Smooth muscle cell (in vitro differentiated cells): ENCODE results near the gene BTBD19. TPM values are rescaled to one million over a fixed set of nuclear protein-coding genes. Genes with fewer than 3 reads are reported as not detected.
A peak's percentile ranks its signal among the peaks of the same experiment; 100 is the strongest.

Experiments
- DNase-seq: peaks from one replicate; lab custom pipeline; 2025; ENCODE audit not compliant: unreplicated experiment; lab: John Stamatoyannopoulos, UW
- H2AFZ ChIP-seq: fragments of 200-600 bp; sonication (generic); 2 replicates; pipeline ENCODE4 v1.6.0; 2016; ENCODE audit warnings: antibody characterized with exemption, low read depth, mild to moderate bottlenecking
- H3F3A ChIP-seq: fragments of 200-600 bp; sonication (generic); 2 replicates; pipeline ENCODE4 v1.6.0; 2017; ENCODE audit warnings: antibody characterized with exemption, low read depth
- H3K27ac ChIP-seq: fragments of 200-600 bp; sonication (generic); 2 replicates; pipeline ENCODE4 v1.5.1; 2016; ENCODE audit warnings: low read depth, mild to moderate bottlenecking
- H3K27me3 ChIP-seq: fragments of 200-600 bp; sonication (generic); 2 replicates; pipeline ENCODE4 v1.6.1; 2016; ENCODE audit warnings: low read depth, mild to moderate bottlenecking
- H3K36me3 ChIP-seq: fragments of 200-600 bp; sonication (generic); 2 replicates; pipeline ENCODE4 v1.5.1; 2016; ENCODE audit warnings: low read depth
- H3K4me1 ChIP-seq: fragments of 200-600 bp; sonication (generic); 2 replicates; pipeline ENCODE4 v1.5.1; 2016; ENCODE audit warnings: low read depth
- H3K4me2 ChIP-seq: fragments of 200-600 bp; sonication (generic); 2 replicates; pipeline ENCODE4 v1.6.0; 2016; ENCODE audit warnings: mild to moderate bottlenecking
- H3K4me3 ChIP-seq: fragments of 200-600 bp; sonication (generic); 2 replicates; pipeline ENCODE4 v1.5.1; 2016; ENCODE audit warnings: mild to moderate bottlenecking
- H3K79me2 ChIP-seq: fragments of 200-600 bp; sonication (generic); 2 replicates; pipeline ENCODE4 v1.6.0; 2016; ENCODE audit warnings: low read depth, mild to moderate bottlenecking
- H3K9ac ChIP-seq: fragments of 200-600 bp; sonication (generic); 2 replicates; pipeline ENCODE4 v1.6.0; 2016; ENCODE audit warnings: low read depth
- H3K9me3 ChIP-seq: fragments of 200-600 bp; sonication (generic); replicated peaks from 2 replicates; pipeline ENCODE4 v1.5.1; 2016; ENCODE audit warnings: low read depth
- H4K20me1 ChIP-seq: fragments of 200-600 bp; sonication (generic); 2 replicates; pipeline ENCODE4 v1.6.0; 2016; ENCODE audit warnings: low read depth
- CTCF ChIP-seq: fragments of 200-600 bp; sonication (generic); IDR thresholded peaks from 2 replicates; pipeline ENCODE4 v1.5.1; 2017; ENCODE audit warnings: borderline replicate concordance, mild to moderate bottlenecking, antibody characterized with exemption; ENCODE audit not compliant: insufficient read depth, poor library complexity, severe bottlenecking
- WGBS: methylation state at CpG from one replicate; pipeline ENCODE4 v1.1.7; 2016; ENCODE audit warnings: low lambda C conversion rate; 5-methylcytosine and 5-hydroxymethylcytosine counted together
- polyA plus RNA-seq: library from polyadenylated mRNA; unstranded; fragments of >200 nt; fragmentation: Nextera tagmentation; extraction: Ambion mirVana; gene quantifications from 2 replicates; pipeline ENCODE4 v1.2.1, GENCODE V29; 2016
- total RNA-seq: library from RNA; depleted of rRNA; stranded (reverse); fragments of >200 nt; gene quantifications from 2 replicates; pipeline ENCODE4 v1.2.3, GENCODE V29; 2014

Gene BTBD19
- total and polyA plus RNA-seq, 2 experiments from 2014 or later, result 11.0 to 11.9 TPM

DNA sequence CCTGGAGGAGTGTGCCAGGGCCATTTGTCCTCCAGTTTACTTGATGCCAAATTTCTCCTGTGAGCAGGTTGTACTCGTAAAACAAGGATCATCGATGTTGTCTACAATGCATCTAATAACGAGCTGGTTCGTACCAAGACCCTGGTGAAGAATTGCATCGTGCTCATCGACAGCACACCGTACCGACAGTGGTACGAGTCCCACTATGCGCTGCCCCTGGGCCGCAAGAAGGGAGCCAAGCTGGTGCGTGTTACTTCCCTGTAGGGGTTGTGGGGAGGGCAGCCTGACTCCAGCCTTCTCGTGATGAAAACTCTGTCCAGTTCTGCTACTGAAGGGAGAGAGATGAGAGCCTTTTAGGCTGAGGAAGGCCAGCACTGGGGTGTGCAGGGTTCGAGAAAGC lies 30.8 kb upstream of the BTBD19 start:
- H3K4me2 ChIP-seq, result peak overlapping the region; percentile 99
- no peak for TF ChIP-seq CTCF
- DNase-seq, result no peak
- peak overlapping the region; percentile 91 for H3K4me3 ChIP-seq
- H3K36me3 ChIP-seq, result no peaks in the 10 kb centered on the region
- peaks cover 32% of the 10 kb centered on the region for H3K79me2 ChIP-seq
- no peak overlapping the region for H2AFZ ChIP-seq
- peaks cover 22% of the 10 kb centered on the region for H3F3A ChIP-seq
- peaks cover 14% of the 10 kb centered on the region for H3K4me1 ChIP-seq
- H3K9me3 ChIP-seq, result no peaks in the 10 kb centered on the region
- peak overlapping the region; percentile 95 for H3K27ac ChIP-seq
- no peaks in the 10 kb centered on the region for H3K27me3 ChIP-seq
- 88% methylated on average over 14 of the region's 14 CpGs for WGBS
- peaks cover 52% of the 10 kb centered on the region for H4K20me1 ChIP-seq
- peak overlapping the region; percentile 30 for H3K9ac ChIP-seq

- Histone ChIP-seq H2AFZ (no peak overlapping the region), H3K9ac (peak overlapping the region; percentile 30), H3K27ac (peak overlapping the region; percentile 95), H3K9me3 (no peaks in the 10 kb centered on the region), H3K79me2 (peaks cover 32% of the 10 kb centered on the region), H3K36me3 (no peaks in the 10 kb centered on the region), H3K4me3 (no peak overlapping the region), H3K4me2 (peak overlapping the region; percentile 99), H3K4me1 (peaks cover 14% of the 10 kb centered on the region), H4K20me1 (peaks cover 52% of the 10 kb centered on the region), H3K27me3 (no peaks in the 10 kb centered on the region), H3F3A (peaks cover 22% of the 10 kb centered on the region)
- TF ChIP-seq CTCF, result no peak
- no peak for DNase-seq
- 90% methylated on average over 13 of the region's 13 CpGs for WGBS
These were observed 30.2 kb upstream of the BTBD19 start for GRCh38 chr1:44777969-44778635.

GRCh38 chr1:44778705-44779576 lies 29.4 kb upstream of the BTBD19 start:
- no peak overlapping the region for H3K4me2 ChIP-seq
- WGBS, result 100% methylated on average over 6 of the region's 6 CpGs
- H3F3A ChIP-seq, result peaks cover 22% of the 10 kb centered on the region
- no peak for DNase-seq
- H3K79me2 ChIP-seq, result peaks cover 32% of the 10 kb centered on the region
- no peak for TF ChIP-seq CTCF
- H3K36me3 ChIP-seq, result no peaks in the 10 kb centered on the region
- H3K4me1 ChIP-seq, result peaks cover 17% of the 10 kb centered on the region
- no peaks in the 10 kb centered on the region for H3K9me3 ChIP-seq
- no peaks in the 10 kb centered on the region for H3K27me3 ChIP-seq
- H3K4me3 ChIP-seq, result no peak overlapping the region
- H2AFZ ChIP-seq, result no peak overlapping the region
- H3K27ac ChIP-seq, result no peak overlapping the region
- H3K9ac ChIP-seq, result no peak overlapping the region
- peaks cover 52% of the 10 kb centered on the region for H4K20me1 ChIP-seq
